BLaER1 treated with 17β-estradiol and CSF1 and Interleukin-3, amounts not matched to agents 10 nM and 100 nM (cell line): ENCODE measurements around the gene MKLN1.

Source experiments
- H3K27ac ChIP-seq, 11 experiments: shearing (Covaris generic); formaldehyde crosslinking; 2 replicates each; pipeline ENCODE4 v1.8.1; 2022
- H3K27me3 ChIP-seq, 11 experiments: shearing (Covaris generic); formaldehyde crosslinking; 2 replicates each; pipeline ENCODE4 v1.8.1; 2022
- H3K36me3 ChIP-seq, 11 experiments: shearing (Covaris generic); formaldehyde crosslinking; 2 replicates each; pipeline ENCODE4 v1.8.1; 2022
- H3K4me1 ChIP-seq, 10 experiments: shearing (Covaris generic); formaldehyde crosslinking; 2 replicates each; pipeline ENCODE4 v1.8.1; 2022
- H3K4me2 ChIP-seq, 11 experiments: shearing (Covaris generic); formaldehyde crosslinking; 2 replicates each; pipeline ENCODE4 v1.8.1; 2022
- H3K4me3 ChIP-seq, 10 experiments: shearing (Covaris generic); formaldehyde crosslinking; 2 replicates each; pipeline ENCODE4 v1.8.1; 2022
- H3K9ac ChIP-seq, 11 experiments: shearing (Covaris generic); formaldehyde crosslinking; 2 replicates each; pipeline ENCODE4 v1.8.1; 2022
- H3K9me3 ChIP-seq, 11 experiments: shearing (Covaris generic); formaldehyde crosslinking; replicated peaks in 1 of 11; 2 replicates each; pipeline ENCODE4 v1.8.1; 2022
- H4K20me1 ChIP-seq, 11 experiments: shearing (Covaris generic); formaldehyde crosslinking; 2 replicates each; pipeline ENCODE4 v1.8.1; 2022
- Cebpa-rat ChIP-seq, 11 experiments: shearing (Covaris generic); IDR thresholded peaks; 2 replicates each; pipeline ENCODE4 v1.8.1; 2022

MKLN1 gene

DNA sequence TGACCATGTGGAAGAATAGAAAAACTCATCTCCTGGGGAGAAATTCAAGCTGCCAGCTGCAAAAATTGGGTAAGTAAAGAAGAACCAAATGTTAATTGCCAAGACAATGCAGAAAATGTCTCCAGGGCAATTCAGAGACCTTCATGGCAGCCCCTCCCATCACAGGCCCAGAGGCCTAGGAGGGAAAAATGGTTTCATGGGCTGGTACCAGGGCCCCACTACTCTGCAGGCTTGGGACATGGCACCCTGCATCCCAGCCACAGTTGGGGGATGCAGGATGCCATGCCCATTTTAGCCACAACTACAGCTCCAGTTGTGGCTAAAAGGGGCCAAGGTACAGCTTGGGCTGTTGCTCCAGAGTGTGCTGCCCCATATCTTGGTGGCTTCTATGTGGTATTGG is 20.9 kb upstream of the MKLN1 start:
- no peak overlapping the region for H3K27ac ChIP-seq
- peaks cover 0 to 12% (median 3%) of the 10 kb centered on the region in 11 experiments; a peak in 8 of 22 replicates for H3K36me3 ChIP-seq
- peaks cover 52 to 68% (median 59%) of the 10 kb centered on the region in 11 experiments for H3K9me3 ChIP-seq
- H3K9ac ChIP-seq, result no peak overlapping the region
- H3K27me3 ChIP-seq, result no peaks in the 10 kb centered on the region
- H3K4me2 ChIP-seq, result no peak overlapping the region
- H3K4me3 ChIP-seq, result peak overlapping the region in 2 of 10 experiments; percentile 19 to 21; a peak in 2 of 20 replicates
- no peak for TF ChIP-seq Cebpa-rat (IDR thresholded peaks at IDR 0.05)
- H4K20me1 ChIP-seq, result no peaks in the 10 kb centered on the region
- no peaks in the 10 kb centered on the region for H3K4me1 ChIP-seq

DNA sequence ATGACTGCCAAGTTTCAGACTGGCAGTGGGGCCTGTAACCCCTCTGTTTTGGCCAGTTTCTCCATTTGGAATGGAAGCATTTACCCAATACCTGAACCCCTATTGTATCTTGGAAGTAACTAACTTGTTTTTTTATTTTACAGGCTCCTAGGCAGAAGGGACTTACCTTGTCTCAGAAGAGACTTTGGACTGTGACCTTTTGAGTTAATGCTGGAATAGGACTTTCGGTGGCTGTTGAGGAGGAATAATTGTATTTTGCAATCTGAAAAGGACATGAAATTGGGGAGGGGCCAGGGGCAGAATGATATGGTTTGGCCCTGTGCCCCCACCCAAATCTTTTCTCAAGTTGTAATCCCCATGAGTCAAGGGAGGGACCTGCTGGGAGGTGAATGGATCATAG is 20.0 kb upstream of the MKLN1 start:
- TF ChIP-seq Cebpa-rat (IDR thresholded peaks at IDR 0.05), result no peak
- H3K9me3 ChIP-seq, result peaks cover 54 to 77% (median 67%) of the 10 kb centered on the region in 11 experiments

DNA sequence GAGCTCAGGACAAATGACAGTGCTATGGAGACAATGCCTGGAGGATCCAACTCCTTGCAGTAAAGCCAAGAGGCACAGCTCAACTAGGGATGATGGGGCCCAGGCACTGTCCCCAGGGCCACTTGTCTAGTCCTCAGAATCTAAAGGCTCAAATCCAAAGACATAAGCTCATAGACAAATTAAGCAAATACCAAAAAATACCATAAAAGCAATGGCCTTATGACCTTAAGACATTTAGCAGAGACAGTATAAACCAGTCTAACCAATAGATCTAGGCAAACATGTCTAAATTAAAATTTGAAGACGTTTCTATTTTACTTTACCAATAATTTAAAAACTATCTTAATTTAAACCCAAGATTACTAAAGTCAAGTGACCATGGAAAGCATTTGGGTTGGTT is 14.8 kb upstream of the MKLN1 start:
- Histone ChIP-seq H3K9ac (no peak overlapping the region), H3K27me3 (no peaks in the 10 kb centered on the region), H4K20me1 (no peaks in the 10 kb centered on the region), H3K4me2 (no peak overlapping the region), H3K4me3 (no peak overlapping the region), H3K27ac (no peak overlapping the region), H3K4me1 (no peaks in the 10 kb centered on the region), H3K9me3 (peaks cover 66 to 94% (median 79%) of the 10 kb centered on the region in 11 experiments), H3K36me3 (peaks cover 0 to 8% (median 0%) of the 10 kb centered on the region in 11 experiments; a peak in 5 of 22 replicates)
- TF ChIP-seq Cebpa-rat (IDR thresholded peaks at IDR 0.05), result no peak

More for the DNA sequence above, 20.0 kb upstream of the MKLN1 start:
- Histone ChIP-seq H3K4me3 (0 out of 20 replicates have a peak overlapping the region, but pooled peaks of 1 of the 10 experiments have one; percentile 19), H3K4me1 (no peaks in the 10 kb centered on the region), H3K36me3 (peaks cover 0 to 13% (median 3%) of the 10 kb centered on the region in 11 experiments; a peak in 8 of 22 replicates), H3K27ac (no peak overlapping the region), H4K20me1 (no peaks in the 10 kb centered on the region), H3K4me2 (no peak overlapping the region), H3K9ac (no peak overlapping the region), H3K27me3 (no peaks in the 10 kb centered on the region)

- Histone ChIP-seq H3K27ac (no peak overlapping the region), H3K4me1 (peaks cover 0 to 32% (median 0%) of the 10 kb centered on the region in 10 experiments; a peak in 5 of 20 replicates), H3K9ac (no peak overlapping the region), H3K4me2 (no peak overlapping the region), H3K27me3 (no peaks in the 10 kb centered on the region), H3K36me3 (peaks cover 0 to 5% (median 0%) of the 10 kb centered on the region in 11 experiments; a peak in 1 of 22 replicates), H3K9me3 (peaks cover 14 to 31% (median 22%) of the 10 kb centered on the region in 11 experiments), H4K20me1 (no peaks in the 10 kb centered on the region), H3K4me3 (no peak overlapping the region)
- no peak for TF ChIP-seq Cebpa-rat (IDR thresholded peaks at IDR 0.05)
These were observed 7.1 kb upstream of the MKLN1 start for GRCh38 chr7:131320603-131321002.

GRCh38 chr7:131321656-131322055 is 6.0 kb upstream of the MKLN1 start:
- Histone ChIP-seq H3K27me3 (no peaks in the 10 kb centered on the region), H3K36me3 (no peaks in the 10 kb centered on the region), H3K4me2 (no peak overlapping the region), H3K27ac (no peak overlapping the region), H3K9me3 (peaks cover 7 to 23% (median 15%) of the 10 kb centered on the region in 11 experiments; a peak in 15 of 22 replicates), H3K4me3 (no peak overlapping the region), H4K20me1 (no peaks in the 10 kb centered on the region), H3K4me1 (peaks cover 2 to 42% (median 3%) of the 10 kb centered on the region in 10 experiments; a peak in 19 of 20 replicates), H3K9ac (no peak overlapping the region)
- TF ChIP-seq Cebpa-rat (IDR thresholded peaks at IDR 0.05), result no peak

GRCh38 chr7:131322061-131322460 is 5.6 kb upstream of the MKLN1 start:
- Histone ChIP-seq H3K4me1 (peaks cover 6 to 46% (median 7%) of the 10 kb centered on the region in 10 experiments), H3K27ac (no peak overlapping the region), H4K20me1 (no peaks in the 10 kb centered on the region), H3K4me2 (no peak overlapping the region), H3K9ac (no peak overlapping the region), H3K4me3 (no peak overlapping the region), H3K27me3 (no peaks in the 10 kb centered on the region), H3K36me3 (no peaks in the 10 kb centered on the region), H3K9me3 (peaks cover 3 to 20% (median 12%) of the 10 kb centered on the region in 11 experiments; a peak in 15 of 22 replicates)
- no peak for TF ChIP-seq Cebpa-rat (IDR thresholded peaks at IDR 0.05)

DNA sequence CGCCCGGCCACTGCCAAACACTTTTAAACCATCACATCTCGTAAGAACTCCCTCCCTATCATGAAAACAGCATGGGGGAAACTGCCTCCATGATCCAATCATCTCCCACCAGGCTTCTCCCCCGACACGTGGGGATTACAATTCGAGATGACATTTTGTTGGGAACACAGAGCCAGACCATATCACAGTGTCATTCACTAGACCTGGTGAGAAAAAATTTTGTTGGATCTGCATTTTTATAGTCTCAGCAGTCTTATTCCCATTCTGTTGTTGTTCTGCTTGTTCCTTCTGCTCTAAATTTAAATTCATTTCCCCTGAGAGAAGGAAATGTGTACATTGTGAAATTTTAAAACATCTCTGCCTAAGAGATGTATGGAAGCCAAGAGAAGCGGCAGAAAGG is 4.8 kb upstream of the MKLN1 start:
- Histone ChIP-seq H3K9me3 (peaks cover 0 to 19% (median 9%) of the 10 kb centered on the region in 11 experiments; a peak in 8 of 22 replicates), H4K20me1 (no peaks in the 10 kb centered on the region), H3K4me1 (peaks cover 7 to 46% (median 10%) of the 10 kb centered on the region in 10 experiments), H3K9ac (no peak overlapping the region; a peak in 1 of 22 replicates), H3K27me3 (no peaks in the 10 kb centered on the region), H3K27ac (peak overlapping the region in 1 of 11 experiments; percentile 25; a peak in 1 of 22 replicates), H3K36me3 (no peaks in the 10 kb centered on the region), H3K4me3 (no peak overlapping the region), H3K4me2 (peak overlapping the region in 5 of 11 experiments; percentile 1 to 64 (median 47); a peak in 8 of 22 replicates)
- TF ChIP-seq Cebpa-rat (IDR thresholded peaks at IDR 0.05), result no peak

GRCh38 chr7:131325179-131325840 is 2.4 kb upstream of the MKLN1 start:
- Histone ChIP-seq H3K4me3 (no peak overlapping the region), H4K20me1 (peaks cover 5 to 21% (median 14%) of the 10 kb centered on the region in 11 experiments; a peak in 17 of 22 replicates), H3K9ac (no peak overlapping the region), H3K36me3 (no peaks in the 10 kb centered on the region), H3K4me1 (peaks cover 20 to 60% (median 25%) of the 10 kb centered on the region in 10 experiments), H3K27me3 (no peaks in the 10 kb centered on the region), H3K4me2 (peak overlapping the region in 2 of 11 experiments; percentile 76 to 88; a peak in 4 of 22 replicates), H3K27ac (no peak overlapping the region), H3K9me3 (peaks cover 0 to 8% (median 6%) of the 10 kb centered on the region in 11 experiments; a peak in 6 of 22 replicates)
- TF ChIP-seq Cebpa-rat (IDR thresholded peaks at IDR 0.05), result no peak

GRCh38 chr7:131326576-131326975 is 1.1 kb upstream of the MKLN1 start:
- H3K9ac ChIP-seq, result peak overlapping the region in 7 of 11 experiments; percentile 96 to 100 (median 100); a peak in 9 of 22 replicates
- peaks cover 8 to 32% (median 26%) of the 10 kb centered on the region in 11 experiments; a peak in 17 of 22 replicates for H4K20me1 ChIP-seq
- no peak for TF ChIP-seq Cebpa-rat (IDR thresholded peaks at IDR 0.05)
- peaks cover 22 to 69% (median 27%) of the 10 kb centered on the region in 10 experiments for H3K4me1 ChIP-seq
- peak overlapping the region; percentile 73 to 95 (median 85) for H3K4me2 ChIP-seq
- H3K9me3 ChIP-seq, result peaks cover 0 to 7% (median 0%) of the 10 kb centered on the region in 11 experiments; a peak in 1 of 22 replicates
- H3K27ac ChIP-seq, result peak overlapping the region in 5 of 11 experiments; percentile 96 to 100 (median 98); a peak in 8 of 22 replicates
- peaks cover 0 to 6% (median 0%) of the 10 kb centered on the region in 11 experiments; a peak in 2 of 22 replicates for H3K36me3 ChIP-seq
- no peaks in the 10 kb centered on the region for H3K27me3 ChIP-seq
- H3K4me3 ChIP-seq, result peak overlapping the region; percentile 77 to 98 (median 96); a peak in 14 of 20 replicates
